K562 (cell line): ENCODE results near the gene USP49. TPM values are rescaled to one million over a fixed set of nuclear protein-coding genes. Genes with fewer than 3 reads are reported as not detected.

Experiments used
- ARHGAP35 ChIP-seq: fragments of 450-650 bp; IDR thresholded peaks from 2 replicates; pipeline ENCODE4 v1.6.1; 2018; ENCODE audit not compliant: partially characterized antibody
- BACH1 ChIP-seq: fragments of 200-800 bp; sonication (Bioruptor generic); IDR thresholded peaks from 2 replicates; pipeline ENCODE4 v1.6.1; 2016; ENCODE audit warnings: missing genetic modification characterization, missing compliant biosample characterization
- BHLHE40 ChIP-seq: IDR thresholded peaks from 2 replicates; pipeline ENCODE4 v1.6.1; 2011; ENCODE audit warnings: low read length, improper control_type of control experiment
- CBFA2T3 ChIP-seq: fragments of 450-650 bp; IDR thresholded peaks from 2 replicates; pipeline ENCODE4 v1.6.1; 2017
- CBX3 ChIP-seq, 2 experiments: IDR thresholded peaks; 1 replicate in 1 of 2; 2 replicates in 1 of 2; pipeline ENCODE4 v1.6.1; 2012; ENCODE audit warnings: inconsistent platforms in 2 of 2, low read length in 2 of 2, borderline replicate concordance in 1 of 2, control low read depth in 1 of 2
- CEBPZ ChIP-seq: fragments of 150-350 bp; IDR thresholded peaks from 2 replicates; pipeline ENCODE4 v1.6.1; 2014; ENCODE audit warnings: low read depth, mild to moderate bottlenecking, low read length, borderline replicate concordance
- CREB1 ChIP-seq, 2 experiments: sonication (generic) in 1 of 2; formaldehyde crosslinking in 1 of 2; IDR thresholded peaks; 2 replicates each; pipeline versions ENCODE4 v1.6.1 to v1.8.0; 2012 to 2022; ENCODE audit warnings: inconsistent platforms in 1 of 2, mild to moderate bottlenecking in 1 of 2, missing genetic modification reagents in 1 of 2, moderate library complexity in 1 of 2
- ELF2 ChIP-seq: fragments of 250-450 bp; sonication (Bioruptor Pico); IDR thresholded peaks from 2 replicates; pipeline ENCODE4 v1.5.0; 2021; ENCODE audit warnings: mild to moderate bottlenecking
- FOXK2 ChIP-seq, 2 experiments: fragments of 450-650 bp; IDR thresholded peaks in 1 of 2; conservative IDR thresholded peaks in 1 of 2; 2 replicates each; pipeline ENCODE4 v1.6.1; 2016; ENCODE audit warnings: low read depth in 2 of 2, mild to moderate bottlenecking in 1 of 2
- HNRNPK ChIP-seq: fragments of 200-400 bp; formaldehyde crosslinking; IDR thresholded peaks from one replicate; pipeline ENCODE4 v1.6.1; 2018; ENCODE audit warnings: mild to moderate bottlenecking, low read depth, low read length; ENCODE audit not compliant: poor library complexity, severe bottlenecking
- MED1 ChIP-seq: sonication (generic); formaldehyde crosslinking; IDR thresholded peaks from 2 replicates; pipeline ENCODE4 v1.8.1; 2023; ENCODE audit warnings: missing genetic modification reagents, borderline replicate concordance
- MTA2 ChIP-seq: fragments of 450-650 bp; IDR thresholded peaks from 2 replicates; pipeline ENCODE4 v1.6.1; 2016; ENCODE audit warnings: low read depth
- PHB2 ChIP-seq: fragments of 450-650 bp; IDR thresholded peaks from 2 replicates; pipeline ENCODE4 v1.6.1; 2017; ENCODE audit warnings: low read depth
- RBM34 ChIP-seq: fragments of 200-400 bp; formaldehyde crosslinking; IDR thresholded peaks from 2 replicates; pipeline ENCODE4 v1.6.1; 2018; ENCODE audit warnings: low read length, borderline replicate concordance; ENCODE audit not compliant: insufficient read depth
- SRSF1 ChIP-seq: fragments of 200-400 bp; formaldehyde crosslinking; IDR thresholded peaks from 2 replicates; pipeline ENCODE4 v1.6.1; 2017; ENCODE audit warnings: mild to moderate bottlenecking, low read depth, low read length, moderate library complexity
- STAT5B ChIP-seq: fragments of 250-450 bp; sonication (Bioruptor Pico); IDR thresholded peaks from 2 replicates; pipeline ENCODE4 v1.8.0; 2021; ENCODE audit warnings: mild to moderate bottlenecking, inconsistent platforms
- TFAM ChIP-seq: fragments of 250-450 bp; sonication (Bioruptor Pico); conservative IDR thresholded peaks from 2 replicates; pipeline ENCODE4 v1.5.0; 2021; ENCODE audit warnings: mild to moderate bottlenecking, moderate library complexity
- TRIM28 ChIP-seq: fragments of 450-650 bp; IDR thresholded peaks from 2 replicates; pipeline ENCODE4 v1.6.1; 2017
- XRCC4 ChIP-seq: IDR thresholded peaks from one replicate; pipeline ENCODE4 v1.6.1; 2011; ENCODE audit not compliant: insufficient read depth, insufficient read length; ENCODE audit errors: extremely low read depth
- ZFX ChIP-seq: sonication (generic); formaldehyde crosslinking; IDR thresholded peaks from 2 replicates; pipeline ENCODE4 v1.8.0; 2022; ENCODE audit warnings: mild to moderate bottlenecking, missing genetic modification reagents, moderate library complexity
- ZNF354B ChIP-seq: fragments of 250-450 bp; sonication (Bioruptor Pico); IDR thresholded peaks from 2 replicates; pipeline ENCODE4 v1.4.0; 2020
- ZNF830 ChIP-seq: fragments of 250-450 bp; sonication (Bioruptor Pico); IDR thresholded peaks from 2 replicates; pipeline ENCODE4 v1.5.0; 2021; ENCODE audit warnings: mild to moderate bottlenecking
- polyA plus RNA-seq, 8 experiments: library from polyadenylated mRNA; depleted of rRNA in 4 of 8; stranded (reverse) in 5 of 8; unstranded in 3 of 8; fragments of >200 nt; fragmentation: Nextera tagmentation in 2 of 8; fragmentation: Illumina TruSeq in 1 of 8; extraction: Ambion mirVana in 2 of 8; extraction: Trizol in 1 of 8; gene quantifications; 2 replicates each; pipeline versions ENCODE4 v1.2.1 to v1.2.3, GENCODE V29; 2011 to 2014; ENCODE audit warnings: inconsistent platforms in 1 of 8, missing spikeins in 1 of 8
- total RNA-seq, 7 experiments: library from RNA; depleted of rRNA in 6 of 7; stranded (reverse); fragments of >200 nt in 6 of 7; fragmentation: Illumina TruSeq in 2 of 7; extraction: Trizol in 2 of 7; gene quantifications; 2 replicates each; pipeline versions ENCODE4 v1.2.1 to v1.2.3, GENCODE V29; 2011 to 2021; ENCODE audit warnings: low replicate concordance in 1 of 7
- TF ChIP-seq, protein P1 (sequence below): fragments of 450-650 bp; formaldehyde crosslinking; IDR thresholded peaks from 2 replicates; pipeline ENCODE4 v1.4.0; 2020; ENCODE audit warnings: mild to moderate bottlenecking, moderate library complexity
- TF ChIP-seq, protein P2 (sequence below): IDR thresholded peaks from 2 replicates; pipeline ENCODE4 v1.6.1; 2016; ENCODE audit warnings: missing genetic modification characterization, missing compliant biosample characterization

USP49 gene
- total and polyA plus RNA-seq, 9 of the 15 experiments (the other 6 are each of a cell fraction or from before 2014, with no cell fraction given), result 1.0 to 9.9 (median 6.5) TPM

GRCh38 chr6:41939176-41939847, 44.1 kb upstream of the USP49 start (continued):
- TF ChIP-seq CEBPZ (no peak), CBX3 (IDR thresholded peaks at IDR 0.05; ENCODE audit: borderline replicate concordance in 1 of 2, low read length in 2 of 2) (no peak), ELF2 (peak; percentile 13; the same call in 1 of the 2 replicates), MED1 (no peak), FOXK2 (conservative IDR thresholded peaks at IDR 0.05 in 1 of 2, IDR thresholded peaks at IDR 0.05 in 1 of 2; ENCODE audit: low read depth in 2 of 2) (no peak), TFAM (CRISPR knock-in tag) (no peak), TRIM28 (no peak), ARHGAP35 (no peak), HNRNPK (no peak), SRSF1 (no peak), XRCC4 (no peak), CBFA2T3 (peak; percentile 87), BHLHE40 (no peak), ZNF830 (CRISPR knock-in tag) (no peak), STAT5B (no peak), PHB2 (no peak), ZFX (CRISPR knock-in tag) (peak; percentile 72), MTA2 (peak; percentile 54), BACH1 (tag) (no peak; the same call in 1 of the 2 replicates), CREB1 (IDR thresholded peaks at IDR 0.05) (peak; percentile 39; the same call in 1 of the 2 replicates), CREB1 (CRISPR knock-in tag; IDR thresholded peaks at IDR 0.05) (no peak), ZNF354B (CRISPR knock-in tag) (no peak), RBM34 (no peak)
- TF ChIP-seq, protein P1, sequence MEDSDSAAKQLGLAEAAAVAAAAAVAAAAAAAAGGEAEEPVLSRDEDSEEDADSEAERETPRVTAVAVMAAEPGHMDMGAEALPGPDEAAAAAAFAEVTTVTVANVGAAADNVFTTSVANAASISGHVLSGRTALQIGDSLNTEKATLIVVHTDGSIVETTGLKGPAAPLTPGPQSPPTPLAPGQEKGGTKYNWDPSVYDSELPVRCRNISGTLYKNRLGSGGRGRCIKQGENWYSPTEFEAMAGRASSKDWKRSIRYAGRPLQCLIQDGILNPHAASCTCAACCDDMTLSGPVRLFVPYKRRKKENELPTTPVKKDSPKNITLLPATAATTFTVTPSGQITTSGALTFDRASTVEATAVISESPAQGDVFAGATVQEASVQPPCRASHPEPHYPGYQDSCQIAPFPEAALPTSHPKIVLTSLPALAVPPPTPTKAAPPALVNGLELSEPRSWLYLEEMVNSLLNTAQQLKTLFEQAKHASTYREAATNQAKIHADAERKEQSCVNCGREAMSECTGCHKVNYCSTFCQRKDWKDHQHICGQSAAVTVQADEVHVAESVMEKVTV (CRISPR knock-in tag), result no peak
- TF ChIP-seq, protein P2, sequence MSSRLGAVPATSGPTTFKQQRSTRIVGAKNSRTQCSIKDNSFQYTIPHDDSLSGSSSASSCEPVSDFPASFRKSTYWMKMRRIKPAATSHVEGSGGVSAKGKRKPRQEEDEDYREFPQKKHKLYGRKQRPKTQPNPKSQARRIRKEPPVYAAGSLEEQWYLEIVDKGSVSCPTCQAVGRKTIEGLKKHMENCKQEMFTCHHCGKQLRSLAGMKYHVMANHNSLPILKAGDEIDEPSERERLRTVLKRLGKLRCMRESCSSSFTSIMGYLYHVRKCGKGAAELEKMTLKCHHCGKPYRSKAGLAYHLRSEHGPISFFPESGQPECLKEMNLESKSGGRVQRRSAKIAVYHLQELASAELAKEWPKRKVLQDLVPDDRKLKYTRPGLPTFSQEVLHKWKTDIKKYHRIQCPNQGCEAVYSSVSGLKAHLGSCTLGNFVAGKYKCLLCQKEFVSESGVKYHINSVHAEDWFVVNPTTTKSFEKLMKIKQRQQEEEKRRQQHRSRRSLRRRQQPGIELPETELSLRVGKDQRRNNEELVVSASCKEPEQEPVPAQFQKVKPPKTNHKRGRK (tag), result no peak
